Prostate gland (tissue), 2 donors: ENCODE data around the gene RAP1GDS1. TPM values are rescaled to one million over a fixed set of nuclear protein-coding genes. Genes with fewer than 3 reads are reported as not detected.
"Not testable (repeated sequence)": the region's sequence is repeated elsewhere in the genome, so short reads cannot be mapped to it uniquely, and the experiment has no call there.

Source experiments
- DNase-seq: peaks from one replicate; pipeline ENCODE4 v3.0.0-alpha.2; 2019; ENCODE audit warnings: low spot score
- H3K27ac ChIP-seq, 2 donors: fragments of 200-600 bp; sonication (generic); 2 replicates each; pipeline ENCODE4 v1.5.1; 2017 to 2019
- H3K27me3 ChIP-seq: fragments of 200-600 bp; sonication (generic); replicated peaks from 2 replicates; pipeline ENCODE4 v1.5.1; 2019; ENCODE audit not compliant: insufficient read depth
- H3K36me3 ChIP-seq, 2 donors: fragments of 200-600 bp; sonication (generic); 1 replicate in 1 of 2; 2 replicates in 1 of 2; pipeline versions ENCODE4 v1.5.1 to v1.8.1; 2017 to 2019
- H3K4me1 ChIP-seq: fragments of 200-600 bp; sonication (generic); replicated peaks from 2 replicates; pipeline ENCODE4 v1.5.1; 2019
- H3K4me3 ChIP-seq, 2 donors: fragments of 200-600 bp; sonication (generic); 2 replicates each; pipeline ENCODE4 v1.5.1; 2017 to 2019
- H3K9me3 ChIP-seq: fragments of 200-600 bp; sonication (generic); 2 replicates; pipeline ENCODE4 v1.5.1; 2017
- POLR2A ChIP-seq: fragments of 450-650 bp; IDR thresholded peaks from one replicate; pipeline ENCODE4 v1.6.1; 2016; ENCODE audit warnings: antibody characterized with exemption, mild to moderate bottlenecking
- POLR2AphosphoS5 ChIP-seq: sonication (generic); formaldehyde crosslinking; IDR thresholded peaks from one replicate; pipeline ENCODE4 v1.6.1; 2017; ENCODE audit warnings: antibody characterized with exemption
- WGBS: methylation state at CpG from one replicate; pipeline ENCODE4 v1.1.5; 2018; 5-methylcytosine and 5-hydroxymethylcytosine counted together
- intact Hi-C: fragments of 100-400 bp; cut with DNase I; formaldehyde crosslinking; loops from one replicate; pipeline ENCODE4 v1.14.2; 2022
- total RNA-seq, 2 donors: library from RNA; depleted of rRNA; stranded (reverse); fragments of >200 nt; gene quantifications; one replicate each; pipeline ENCODE4 v1.1.0, GENCODE V29; 2016
- TF ChIP-seq, protein P1 (sequence below), 4 experiments: fragments of 200-600 bp in 2 of 4; fragments of 450-650 bp in 2 of 4; sonication (generic) in 2 of 4; IDR thresholded peaks; 1 replicate in 3 of 4; 2 replicates in 1 of 4; pipeline ENCODE4 v1.5.1; 2016 to 2019; ENCODE audit warnings: antibody characterized with exemption in 4 of 4, mild to moderate bottlenecking in 2 of 4, moderate library complexity in 2 of 4

RAP1GDS1 gene
- total RNA-seq, 2 donors from 2014 or later: 16.5 to 34.5 TPM

- Histone ChIP-seq H3K9me3 (no peaks in the 10 kb centered on the region), H3K36me3 (no peaks in the 10 kb centered on the region), H3K4me3 (no peak overlapping the region), H3K27me3 (no peaks in the 10 kb centered on the region), H3K27ac (no peak overlapping the region), H3K4me1 (no peaks in the 10 kb centered on the region)
- no peak for DNase-seq
- 81% methylated on average over 3 of the region's 3 CpGs for WGBS
- intact Hi-C loops: no loop called here
- TF ChIP-seq POLR2AphosphoS5: no peak
- TF ChIP-seq, protein P1, sequence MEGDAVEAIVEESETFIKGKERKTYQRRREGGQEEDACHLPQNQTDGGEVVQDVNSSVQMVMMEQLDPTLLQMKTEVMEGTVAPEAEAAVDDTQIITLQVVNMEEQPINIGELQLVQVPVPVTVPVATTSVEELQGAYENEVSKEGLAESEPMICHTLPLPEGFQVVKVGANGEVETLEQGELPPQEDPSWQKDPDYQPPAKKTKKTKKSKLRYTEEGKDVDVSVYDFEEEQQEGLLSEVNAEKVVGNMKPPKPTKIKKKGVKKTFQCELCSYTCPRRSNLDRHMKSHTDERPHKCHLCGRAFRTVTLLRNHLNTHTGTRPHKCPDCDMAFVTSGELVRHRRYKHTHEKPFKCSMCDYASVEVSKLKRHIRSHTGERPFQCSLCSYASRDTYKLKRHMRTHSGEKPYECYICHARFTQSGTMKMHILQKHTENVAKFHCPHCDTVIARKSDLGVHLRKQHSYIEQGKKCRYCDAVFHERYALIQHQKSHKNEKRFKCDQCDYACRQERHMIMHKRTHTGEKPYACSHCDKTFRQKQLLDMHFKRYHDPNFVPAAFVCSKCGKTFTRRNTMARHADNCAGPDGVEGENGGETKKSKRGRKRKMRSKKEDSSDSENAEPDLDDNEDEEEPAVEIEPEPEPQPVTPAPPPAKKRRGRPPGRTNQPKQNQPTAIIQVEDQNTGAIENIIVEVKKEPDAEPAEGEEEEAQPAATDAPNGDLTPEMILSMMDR (IDR thresholded peaks at IDR 0.05): no peak
- no peak for TF ChIP-seq POLR2A
Measured at GRCh38 chr4:98284640-98285046, 23.5 kb downstream of the RAP1GDS1 start.

- intact Hi-C loops: no loop called here
- 98% methylated on average over 3 of the region's 3 CpGs for WGBS
- Histone ChIP-seq H3K9me3 (no peaks in the 10 kb centered on the region), H3K4me3 (no peak overlapping the region), H3K4me1 (no peaks in the 10 kb centered on the region), H3K36me3 (no peaks in the 10 kb centered on the region), H3K27ac (no peak overlapping the region), H3K27me3 (no peaks in the 10 kb centered on the region)
- no peak for DNase-seq
- no peak for TF ChIP-seq POLR2AphosphoS5
- TF ChIP-seq POLR2A: no peak
- TF ChIP-seq, protein P1 (IDR thresholded peaks at IDR 0.05): no peak
Measured at GRCh38 chr4:98285676-98286075, 24.5 kb downstream of the RAP1GDS1 start.

DNA sequence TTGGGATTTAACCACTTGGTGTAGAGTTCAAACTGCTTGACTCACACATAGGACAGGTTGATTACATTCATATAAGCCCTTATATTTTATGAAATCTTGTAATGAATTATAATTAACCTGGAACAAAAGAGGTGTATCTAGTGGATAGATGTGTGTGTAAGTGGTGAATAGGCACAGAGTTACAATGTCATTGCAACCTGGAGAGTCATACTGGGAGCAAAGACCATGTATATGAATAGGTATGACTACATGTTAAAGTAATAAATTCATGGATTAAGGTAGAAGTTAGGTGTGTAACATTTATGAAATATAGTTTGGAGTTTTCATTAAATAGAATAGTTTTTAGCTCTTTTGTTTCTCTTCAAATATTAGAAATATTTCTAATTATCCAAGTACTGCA lies 26.1 kb downstream of the RAP1GDS1 start:
- Histone ChIP-seq H3K4me1 (no peaks in the 10 kb centered on the region), H3K4me3 (no peak overlapping the region), H3K36me3 (no peaks in the 10 kb centered on the region), H3K9me3 (no peaks in the 10 kb centered on the region), H3K27ac (no peak overlapping the region), H3K27me3 (no peaks in the 10 kb centered on the region)
- TF ChIP-seq POLR2AphosphoS5 (no peak), POLR2A (no peak)
- TF ChIP-seq, protein P1 (IDR thresholded peaks at IDR 0.05): no peak
- intact Hi-C loops: no loop called here
- no peak for DNase-seq

GRCh38 chr4:98288671-98289070 lies 27.5 kb downstream of the RAP1GDS1 start:
- DNase-seq, H3K9me3 ChIP-seq, H3K27ac ChIP-seq, intact Hi-C loops, H3K4me1 ChIP-seq, H3K27me3 ChIP-seq, H3K4me3 ChIP-seq, H3K36me3 ChIP-seq: not testable (repeated sequence)
- WGBS: 90% methylated on average over 3 of the region's 3 CpGs

DNA sequence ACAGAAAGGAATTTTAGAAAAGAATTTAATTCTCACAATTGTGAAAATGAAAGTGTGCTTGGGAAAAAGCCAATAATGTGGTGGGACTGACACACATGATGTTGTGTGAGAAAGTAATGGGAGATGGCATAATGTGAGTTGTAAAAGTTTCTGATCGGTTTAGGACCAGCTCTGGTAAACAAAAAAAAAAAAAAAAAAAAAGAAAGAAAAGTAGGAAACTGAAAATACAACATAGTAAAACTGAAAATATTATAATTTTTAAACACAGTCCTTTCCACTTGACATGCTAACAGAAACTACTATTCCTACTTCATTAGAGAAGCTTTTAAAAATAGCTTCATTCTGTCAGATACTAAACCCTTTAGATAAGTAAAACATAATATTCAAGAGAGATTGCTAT lies 28.2 kb downstream of the RAP1GDS1 start:
- TF ChIP-seq POLR2AphosphoS5 (no peak), POLR2A (no peak)
- DNase-seq: no peak
- 55% methylated on average over 1 of the region's 1 CpG for WGBS
- H3K36me3 ChIP-seq: no peaks in the 10 kb centered on the region
- no peak overlapping the region for H3K4me3 ChIP-seq
- no peaks in the 10 kb centered on the region for H3K9me3 ChIP-seq
- H3K27ac ChIP-seq: no peak overlapping the region
- no peaks in the 10 kb centered on the region for H3K27me3 ChIP-seq
- H3K4me1 ChIP-seq: no peaks in the 10 kb centered on the region
- intact Hi-C loops: no loop called here

DNA sequence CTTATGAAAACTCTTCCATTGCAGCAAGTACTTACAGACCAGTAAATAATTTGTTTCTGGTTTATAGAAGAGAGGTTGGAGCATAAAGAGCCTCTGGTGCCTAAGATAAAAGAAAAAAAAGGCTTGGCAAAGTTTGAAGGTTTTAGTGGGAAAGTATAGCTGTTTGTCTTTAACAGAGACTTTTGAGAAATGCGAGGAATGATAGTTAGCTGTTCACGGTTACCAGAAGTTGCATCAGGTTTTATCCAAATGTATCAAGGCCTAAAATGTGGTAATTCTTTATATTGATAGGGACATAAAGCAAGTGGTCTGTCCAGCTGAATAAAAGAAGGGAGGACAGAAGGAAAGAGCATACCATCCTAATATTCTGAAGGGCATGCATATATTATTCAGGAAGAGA lies 29.3 kb downstream of the RAP1GDS1 start:
- no peaks in the 10 kb centered on the region for H3K4me1 ChIP-seq
- no peak overlapping the region for H3K27ac ChIP-seq
- intact Hi-C loops: no loop called here
- no peaks in the 10 kb centered on the region for H3K27me3 ChIP-seq
- no peak for TF ChIP-seq POLR2AphosphoS5
- no peak for TF ChIP-seq POLR2A
- TF ChIP-seq, protein P1 (IDR thresholded peaks at IDR 0.05): no peak
- 69% methylated on average over 2 of the region's 2 CpGs for WGBS
- H3K9me3 ChIP-seq: no peaks in the 10 kb centered on the region
- no peaks in the 10 kb centered on the region for H3K36me3 ChIP-seq
- H3K4me3 ChIP-seq: no peak overlapping the region
- DNase-seq: no peak
